ENCODE data around the gene DHX8. TPM values are rescaled to one million over a fixed set of nuclear protein-coding genes. Genes with fewer than 3 reads are reported as not detected.

The DHX8 gene
- total RNA-seq, 2 donors from 2014 or later: 42.6 to 71.0 TPM

- DNase-seq (ENCODE audit: low spot score in 2 of 2) (no peak), ATAC-seq (no peak)
- no peaks in the 10 kb centered on the region for H3K36me3 Mint-ChIP-seq
- no peaks in the 10 kb centered on the region for H3K9me3 Mint-ChIP-seq
- H3K27ac Mint-ChIP-seq: no peak overlapping the region
Measured at GRCh38 chr17:43574348-43574747, 90.6 kb downstream of the DHX8 start.

- no peaks in the 10 kb centered on the region for H3K36me3 Mint-ChIP-seq
- DNase-seq (ENCODE audit: low spot score in 2 of 2) (no peak), ATAC-seq (no peak)
- no peak overlapping the region for H3K27ac Mint-ChIP-seq
- no peaks in the 10 kb centered on the region for H3K9me3 Mint-ChIP-seq
Measured at GRCh38 chr17:43574896-43575525, 91.2 kb downstream of the DHX8 start.

Other genes starting within 250 kb of the DHX8 start
- gene RNU2-1, start 250.0 kb upstream of the DHX8 start, total RNA-seq: 1,000 to 10,000 TPM; 5,470 to 5,569 TPM
- gene ARL4D, start 85.0 kb upstream of the DHX8 start, total RNA-seq: 1 to 10 TPM; 2.1 to 3.6 TPM
- gene ETV4, start 62.4 kb downstream of the DHX8 start, total RNA-seq: 1 to 10 TPM in 1 of 2 donors, under 1 TPM in 1; 0.32 to 2.2 TPM
- gene MEOX1, start 177.9 kb downstream of the DHX8 start, total RNA-seq: 1 to 10 TPM in 1 of 2 donors, under 1 TPM in 1; 0.11 to 1.2 TPM